Tibial nerve (tissue), 4 donors: ENCODE measurements around the gene KRTAP10-3. TPM values are rescaled to one million over a fixed set of nuclear protein-coding genes. Genes with fewer than 3 reads are reported as not detected.

Experiments
- DNase-seq, 2 donors: peaks; one replicate each; pipeline ENCODE4 v3.0.0-alpha.2; 2019; ENCODE audit warnings: low spot score in 2 of 2
- H3K27ac ChIP-seq, 4 donors: fragments of 200-600 bp; sonication (generic) in 3 of 4; one replicate each; pipeline ENCODE4 v1.5.1; 2017 to 2019; ENCODE audit warnings: mild to moderate bottlenecking in 1 of 4
- H3K27me3 ChIP-seq, 2 donors: fragments of 200-600 bp; sonication (generic) in 1 of 2; one replicate each; pipeline versions ENCODE4 v1.5.1 to v1.6.0; 2017 to 2019
- H3K36me3 ChIP-seq, 3 donors: fragments of 200-600 bp; sonication (generic); one replicate each; pipeline ENCODE4 v1.5.1; 2018 to 2019
- H3K4me1 ChIP-seq, 4 donors: fragments of 200-600 bp; sonication (generic) in 3 of 4; one replicate each; pipeline ENCODE4 v1.5.1; 2017 to 2019
- H3K4me3 ChIP-seq, 4 donors: fragments of 200-600 bp; sonication (generic) in 3 of 4; one replicate each; pipeline ENCODE4 v1.5.1; 2017 to 2019; ENCODE audit warnings: mild to moderate bottlenecking in 1 of 4, moderate library complexity in 1 of 4
- H3K9me3 ChIP-seq, 4 donors: fragments of 200-600 bp; sonication (generic) in 3 of 4; one replicate each; pipeline ENCODE4 v1.5.1; 2017 to 2019
- CTCF ChIP-seq, 5 experiments: fragments of 200-600 bp in 3 of 5; fragments of 450-650 bp in 2 of 5; sonication (generic) in 3 of 5; IDR thresholded peaks; one replicate each; pipeline ENCODE4 v1.5.1; 2016 to 2019; ENCODE audit warnings: antibody characterized with exemption in 5 of 5, mild to moderate bottlenecking in 3 of 5, moderate library complexity in 2 of 5
- EP300 ChIP-seq, 2 donors: sonication (generic); formaldehyde crosslinking; IDR thresholded peaks; one replicate each; pipeline ENCODE4 v1.6.1; 2017; ENCODE audit warnings: antibody characterized with exemption in 2 of 2, mild to moderate bottlenecking in 1 of 2
- POLR2A ChIP-seq, 2 donors: fragments of 450-650 bp; IDR thresholded peaks; one replicate each; pipeline ENCODE4 v1.6.1; 2017; ENCODE audit warnings: antibody characterized with exemption in 2 of 2, mild to moderate bottlenecking in 2 of 2, moderate library complexity in 2 of 2
- WGBS, 2 donors: methylation state at CpG; one replicate each; pipeline ENCODE4 v1.1.5; 2018; 5-methylcytosine and 5-hydroxymethylcytosine counted together
- total RNA-seq, 4 donors: library from RNA; depleted of rRNA; stranded (reverse); fragments of >200 nt; gene quantifications; one replicate each; pipeline ENCODE4 v1.1.0, GENCODE V29; 2016

The KRTAP10-3 gene
- total RNA-seq, 4 donors from 2014 or later: not detected

GRCh38 chr21:44510109-44510507 lies 48.5 kb downstream of the KRTAP10-3 start:
- H3K9me3 ChIP-seq: no peaks in the 10 kb centered on the region
- H3K36me3 ChIP-seq: no peaks in the 10 kb centered on the region
- peaks cover 0 to 9% (median 3%) of the 10 kb centered on the region in 4 donors for H3K4me1 ChIP-seq
- peaks cover 0 to 43% of the 10 kb centered on the region in 2 donors for H3K27me3 ChIP-seq
- no peak overlapping the region for H3K27ac ChIP-seq
- no peak overlapping the region for H3K4me3 ChIP-seq
- DNase-seq: no peak
- TF ChIP-seq EP300 (IDR thresholded peaks at IDR 0.05) (no peak), POLR2A (IDR thresholded peaks at IDR 0.05) (no peak), CTCF (IDR thresholded peaks at IDR 0.05) (no peak)
- WGBS, 2 donors: 55 to 61% methylated on average over 16 to 17 of the region's 18 CpGs

GRCh38 chr21:44509539-44509938 lies 49.1 kb downstream of the KRTAP10-3 start:
- TF ChIP-seq CTCF (IDR thresholded peaks at IDR 0.05): no peak
- TF ChIP-seq POLR2A (IDR thresholded peaks at IDR 0.05): no peak
- no peak for TF ChIP-seq EP300 (IDR thresholded peaks at IDR 0.05)
- 87 to 91% methylated on average over 12 of the region's 12 CpGs for WGBS, 2 donors
- Histone ChIP-seq H3K4me1 (peaks cover 0 to 9% (median 3%) of the 10 kb centered on the region in 4 donors), H3K27me3 (peaks cover 0 to 43% of the 10 kb centered on the region in 2 donors), H3K4me3 (no peak overlapping the region), H3K36me3 (no peaks in the 10 kb centered on the region), H3K27ac (no peak overlapping the region), H3K9me3 (no peaks in the 10 kb centered on the region)
- no peak for DNase-seq

- no peak for TF ChIP-seq POLR2A (IDR thresholded peaks at IDR 0.05)
- no peak for TF ChIP-seq CTCF (IDR thresholded peaks at IDR 0.05)
- TF ChIP-seq EP300 (IDR thresholded peaks at IDR 0.05): no peak
- H3K27ac ChIP-seq: no peak overlapping the region
- 87 to 88% methylated on average over 30 of the region's 30 CpGs for whole genome bisulfite sequencing, 2 donors
- H3K27me3 ChIP-seq: peaks cover 0 to 43% of the 10 kb centered on the region in 2 donors
- H3K4me3 ChIP-seq: no peak overlapping the region
- H3K4me1 ChIP-seq: peaks cover 0 to 9% (median 3%) of the 10 kb centered on the region in 4 donors
- DNase-seq: no peak
- H3K9me3 ChIP-seq: no peaks in the 10 kb centered on the region
- H3K36me3 ChIP-seq: no peaks in the 10 kb centered on the region
Measured at GRCh38 chr21:44508711-44509445, 49.7 kb downstream of the KRTAP10-3 start.

GRCh38 chr21:44508426-44508710 lies 50.2 kb downstream of the KRTAP10-3 start:
- Histone ChIP-seq H3K27ac (no peak overlapping the region), H3K4me3 (no peak overlapping the region), H3K36me3 (no peaks in the 10 kb centered on the region), H3K27me3 (peaks cover 0 to 43% of the 10 kb centered on the region in 2 donors), H3K9me3 (no peaks in the 10 kb centered on the region), H3K4me1 (peaks cover 0 to 9% (median 3%) of the 10 kb centered on the region in 4 donors)
- no peak for DNase-seq
- 74 to 82% methylated on average over 9 of the region's 9 CpGs for WGBS, 2 donors
- TF ChIP-seq POLR2A (IDR thresholded peaks at IDR 0.05): no peak
- no peak for TF ChIP-seq CTCF (IDR thresholded peaks at IDR 0.05)

Other genes with a start within 250 kb of the KRTAP10-3 start
- 10 to 100 TPM; 38.0 to 69.8 (median 61.2) TPM for gene CFAP410, start 219.4 kb downstream of the KRTAP10-3 start, total RNA-seq
- 10 to 100 TPM in 1 of 4 donors, 1 to 10 TPM in 3; 4.9 to 10.3 (median 7.8) TPM for gene TRPM2, start 205.2 kb downstream of the KRTAP10-3 start, total RNA-seq
- 1 to 10 TPM; 2.0 to 8.0 (median 3.8) TPM for gene LRRC3, start 103.3 kb downstream of the KRTAP10-3 start, total RNA-seq
- not detected for gene KRTAP10-1, start 18.6 kb downstream of the KRTAP10-3 start, total RNA-seq
- not detected for gene KRTAP10-2, start 7.3 kb downstream of the KRTAP10-3 start, total RNA-seq
- gene KRTAP10-4, start 14.9 kb upstream of the KRTAP10-3 start, total RNA-seq: not detected
- not detected for gene KRTAP10-5, start 21.8 kb upstream of the KRTAP10-3 start, total RNA-seq
- gene KRTAP10-6, start 33.7 kb upstream of the KRTAP10-3 start, total RNA-seq: not detected
- not detected for gene KRTAP10-7, start 41.8 kb upstream of the KRTAP10-3 start, total RNA-seq
- gene KRTAP10-8, start 53.3 kb upstream of the KRTAP10-3 start, total RNA-seq: not detected
- not detected for gene KRTAP10-9, start 68.3 kb upstream of the KRTAP10-3 start, total RNA-seq
- gene KRTAP10-10, start 78.6 kb upstream of the KRTAP10-3 start, total RNA-seq: not detected
- not detected for gene KRTAP10-11, start 87.6 kb upstream of the KRTAP10-3 start, total RNA-seq
- not detected for gene KRTAP12-4, start 95.9 kb upstream of the KRTAP10-3 start, total RNA-seq
- not detected for gene KRTAP12-3, start 99.1 kb upstream of the KRTAP10-3 start, total RNA-seq
- gene KRTAP12-2, start 108.1 kb upstream of the KRTAP10-3 start, total RNA-seq: not detected
- not detected for gene KRTAP12-1, start 123.4 kb upstream of the KRTAP10-3 start, total RNA-seq
- not detected for gene KRTAP10-12, start 138.4 kb upstream of the KRTAP10-3 start, total RNA-seq
- gene TSPEAR, start 152.8 kb upstream of the KRTAP10-3 start, total RNA-seq: not detected
- gene UBE2G2, start 243.0 kb upstream of the KRTAP10-3 start, total RNA-seq: 100 to 1,000 TPM in 2 of 4 donors, 10 to 100 TPM in 2; 89.4 to 165 (median 99.3) TPM